ENCODE results near the gene CDCA3. TPM values are rescaled to one million over a fixed set of nuclear protein-coding genes. Genes with fewer than 3 reads are reported as not detected.

Gene CDCA3
- total and polyA plus RNA-seq, 2 of the 13 experiments (the other 11 are each of a cell fraction or from before 2014, with no cell fraction given), result 32.7 to 56.5 TPM

DNA sequence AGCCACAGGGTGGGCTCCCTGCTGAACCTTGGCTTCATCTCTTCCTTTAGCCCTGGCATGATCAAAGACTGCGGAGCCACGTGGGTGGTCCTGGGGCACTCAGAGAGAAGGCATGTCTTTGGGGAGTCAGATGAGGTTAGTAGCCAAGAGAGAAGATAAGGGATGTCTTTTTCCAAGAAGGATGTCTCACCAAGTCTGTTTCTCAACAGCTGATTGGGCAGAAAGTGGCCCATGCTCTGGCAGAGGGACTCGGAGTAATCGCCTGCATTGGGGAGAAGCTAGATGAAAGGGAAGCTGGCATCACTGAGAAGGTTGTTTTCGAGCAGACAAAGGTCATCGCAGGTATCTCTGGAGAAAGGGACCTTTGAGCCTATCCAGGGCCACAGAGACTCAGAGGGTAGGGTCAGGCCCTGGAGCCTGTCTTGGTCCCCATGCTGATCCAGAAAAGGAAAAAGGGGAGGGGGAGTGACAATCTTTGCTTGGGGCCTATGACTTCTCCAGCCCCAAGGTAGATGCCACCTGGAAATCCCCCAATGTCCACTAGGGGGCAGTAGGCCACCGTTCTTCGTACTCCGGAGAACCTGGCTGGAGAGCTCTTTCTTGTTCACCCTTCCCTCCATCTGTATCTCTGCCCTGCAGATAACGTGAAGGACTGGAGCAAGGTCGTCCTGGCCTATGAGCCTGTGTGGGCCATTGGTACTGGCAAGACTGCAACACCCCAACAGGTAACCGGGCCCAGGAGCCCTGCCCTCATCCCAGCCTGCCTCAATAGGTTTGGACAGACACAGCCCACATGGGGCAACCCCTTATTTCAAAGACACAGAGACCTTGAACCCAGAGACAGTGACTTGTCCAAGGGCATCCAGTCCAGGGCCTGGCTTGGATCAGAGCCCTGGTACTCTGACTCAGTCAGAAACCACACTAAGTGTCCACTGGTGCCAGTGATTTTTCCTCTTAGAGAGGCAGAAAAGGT is 18.2 kb upstream of the CDCA3 start (continued):
- TF ChIP-seq, protein P1, sequence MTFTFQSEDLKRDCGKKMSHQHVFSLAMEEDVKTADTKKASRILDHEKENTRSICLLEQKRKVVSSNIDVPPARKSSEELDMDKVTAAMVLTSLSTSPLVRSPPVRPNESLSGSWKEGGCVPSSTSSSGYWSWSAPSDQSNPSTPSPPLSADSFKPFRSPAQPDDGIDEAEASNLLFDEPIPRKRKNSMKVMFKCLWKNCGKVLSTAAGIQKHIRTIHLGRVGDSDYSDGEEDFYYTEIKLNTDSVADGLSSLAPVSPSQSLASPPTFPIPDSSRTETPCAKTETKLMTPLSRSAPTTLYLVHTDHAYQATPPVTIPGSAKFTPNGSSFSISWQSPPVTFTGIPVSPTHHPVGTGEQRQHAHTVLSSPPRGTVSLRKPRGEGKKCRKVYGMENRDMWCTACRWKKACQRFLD (CRISPR knock-in tag; IDR thresholded peaks at IDR 0.05; ENCODE audit: borderline replicate concordance), result 0 out of 2 replicates have a peak, but pooled peaks have one; percentile 8
- TF ChIP-seq ZNF788 (CRISPR knock-in tag; IDR thresholded peaks at IDR 0.05; ENCODE audit: borderline replicate concordance), result 0 out of 2 replicates have a peak, but pooled peaks have one; percentile 35
- no peak for TF ChIP-seq SOX13 (IDR thresholded peaks at IDR 0.05)
- TF ChIP-seq SOX13 (CRISPR knock-in tag; conservative IDR thresholded peaks at IDR 0.05 in 1 of 2, IDR thresholded peaks at IDR 0.05 in 1 of 2), result 0 out of 4 replicates have a peak, but pooled peaks of 1 of the 2 experiments have one; percentile 7
- TF ChIP-seq, protein P2, sequence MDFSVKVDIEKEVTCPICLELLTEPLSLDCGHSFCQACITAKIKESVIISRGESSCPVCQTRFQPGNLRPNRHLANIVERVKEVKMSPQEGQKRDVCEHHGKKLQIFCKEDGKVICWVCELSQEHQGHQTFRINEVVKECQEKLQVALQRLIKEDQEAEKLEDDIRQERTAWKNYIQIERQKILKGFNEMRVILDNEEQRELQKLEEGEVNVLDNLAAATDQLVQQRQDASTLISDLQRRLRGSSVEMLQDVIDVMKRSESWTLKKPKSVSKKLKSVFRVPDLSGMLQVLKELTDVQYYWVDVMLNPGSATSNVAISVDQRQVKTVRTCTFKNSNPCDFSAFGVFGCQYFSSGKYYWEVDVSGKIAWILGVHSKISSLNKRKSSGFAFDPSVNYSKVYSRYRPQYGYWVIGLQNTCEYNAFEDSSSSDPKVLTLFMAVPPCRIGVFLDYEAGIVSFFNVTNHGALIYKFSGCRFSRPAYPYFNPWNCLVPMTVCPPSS (IDR thresholded peaks at IDR 0.05), result no peak
- TF ChIP-seq SMARCC2 (IDR thresholded peaks at IDR 0.05), result no peak
- TF ChIP-seq ZNF317 (CRISPR knock-in tag; IDR thresholded peaks at IDR 0.05), result no peak
- TF ChIP-seq SMC3 (IDR thresholded peaks at IDR 0.05; ENCODE audit: low read length), result peak; percentile 65; the same call in 1 of the 2 replicates
- peak; percentile 37 for TF ChIP-seq TEAD3 (CRISPR knock-in tag; optimal IDR thresholded peaks at IDR 0.05; ENCODE audit: borderline replicate concordance)
- TF ChIP-seq REL (CRISPR knock-in tag; conservative IDR thresholded peaks at IDR 0.05), result no peak
- TF ChIP-seq, protein P3, sequence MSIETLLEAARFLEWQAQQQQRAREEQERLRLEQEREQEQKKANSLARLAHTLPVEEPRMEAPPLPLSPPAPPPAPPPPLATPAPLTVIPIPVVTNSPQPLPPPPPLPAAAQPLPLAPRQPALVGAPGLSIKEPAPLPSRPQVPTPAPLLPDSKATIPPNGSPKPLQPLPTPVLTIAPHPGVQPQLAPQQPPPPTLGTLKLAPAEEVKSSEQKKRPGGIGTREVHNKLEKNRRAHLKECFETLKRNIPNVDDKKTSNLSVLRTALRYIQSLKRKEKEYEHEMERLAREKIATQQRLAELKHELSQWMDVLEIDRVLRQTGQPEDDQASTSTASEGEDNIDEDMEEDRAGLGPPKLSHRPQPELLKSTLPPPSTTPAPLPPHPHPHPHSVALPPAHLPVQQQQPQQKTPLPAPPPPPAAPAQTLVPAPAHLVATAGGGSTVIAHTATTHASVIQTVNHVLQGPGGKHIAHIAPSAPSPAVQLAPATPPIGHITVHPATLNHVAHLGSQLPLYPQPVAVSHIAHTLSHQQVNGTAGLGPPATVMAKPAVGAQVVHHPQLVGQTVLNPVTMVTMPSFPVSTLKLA (IDR thresholded peaks at IDR 0.05), result no peak
- TF ChIP-seq HOXA9 (CRISPR knock-in tag; IDR thresholded peaks at IDR 0.05; ENCODE audit: borderline replicate concordance), result no peak
- TF ChIP-seq FLYWCH1 (CRISPR knock-in tag; IDR thresholded peaks at IDR 0.05), result no peak
- 0 out of 2 replicates have a peak, but pooled peaks have one; percentile 28 for TF ChIP-seq MTA1 (CRISPR knock-in tag; IDR thresholded peaks at IDR 0.05; ENCODE audit: borderline replicate concordance)
- TF ChIP-seq YY1 (IDR thresholded peaks at IDR 0.05; ENCODE audit: insufficient read depth, insufficient replicate concordance, low read depth, low read length), result no peak
- TF ChIP-seq ZNF235 (CRISPR knock-in tag; IDR thresholded peaks at IDR 0.05; ENCODE audit: borderline replicate concordance), result no peak
- 0 out of 2 replicates have a peak, but pooled peaks have one; percentile 10 for TF ChIP-seq HOXA3 (CRISPR knock-in tag; IDR thresholded peaks at IDR 0.05)
- TF ChIP-seq ZNF30 (CRISPR knock-in tag; IDR thresholded peaks at IDR 0.05), result no peak
- TF ChIP-seq RFX1 (IDR thresholded peaks at IDR 0.05), result no peak
- TF ChIP-seq, protein P4, sequence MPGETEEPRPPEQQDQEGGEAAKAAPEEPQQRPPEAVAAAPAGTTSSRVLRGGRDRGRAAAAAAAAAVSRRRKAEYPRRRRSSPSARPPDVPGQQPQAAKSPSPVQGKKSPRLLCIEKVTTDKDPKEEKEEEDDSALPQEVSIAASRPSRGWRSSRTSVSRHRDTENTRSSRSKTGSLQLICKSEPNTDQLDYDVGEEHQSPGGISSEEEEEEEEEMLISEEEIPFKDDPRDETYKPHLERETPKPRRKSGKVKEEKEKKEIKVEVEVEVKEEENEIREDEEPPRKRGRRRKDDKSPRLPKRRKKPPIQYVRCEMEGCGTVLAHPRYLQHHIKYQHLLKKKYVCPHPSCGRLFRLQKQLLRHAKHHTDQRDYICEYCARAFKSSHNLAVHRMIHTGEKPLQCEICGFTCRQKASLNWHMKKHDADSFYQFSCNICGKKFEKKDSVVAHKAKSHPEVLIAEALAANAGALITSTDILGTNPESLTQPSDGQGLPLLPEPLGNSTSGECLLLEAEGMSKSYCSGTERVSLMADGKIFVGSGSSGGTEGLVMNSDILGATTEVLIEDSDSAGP (CRISPR knock-in tag; IDR thresholded peaks at IDR 0.05; ENCODE audit: borderline replicate concordance), result peak; percentile 35; the same call in 1 of the 2 replicates

Data from HepG2 (cell line).